Endothelial cell of umbilical vein (primary cell): ENCODE data around the gene AQP12A. TPM values are rescaled to one million over a fixed set of nuclear protein-coding genes. Genes with fewer than 3 reads are reported as not detected.

ENCODE experiments used
- BruUV-seq: library from RNA; stranded (reverse); fragments of 400-500 nt; replicated peaks from 2 replicates; lab custom pipeline; 2021; lab: Mats Ljungman, UMichigan
- CTCF ChIA-PET: fragments of 300-600, 350-600 bp; sonication (Branson Sonifier 250); formaldehyde crosslinking; loops from one replicate; lab custom pipeline; 2021; ENCODE audit warnings: antibody characterized with exemption, inconsistent platforms; lab: Charles Lee
- POLR2A ChIA-PET: fragments of 300-600, 350-600 bp; sonication (Branson Sonifier 250); formaldehyde crosslinking; loops from one replicate; lab custom pipeline; 2021; ENCODE audit warnings: antibody characterized with exemption, inconsistent platforms; lab: Charles Lee
- DNase-seq: peaks from one replicate; pipeline ENCODE4 v3.0.0-alpha.2; 2011; ENCODE audit warnings: low read depth, low spot score
- FAIRE-seq: peaks from 2 replicates; lab custom pipeline; 2011; peaks lifted over from hg19 to GRCh38; lab: Jason Lieb, UNC
- H2AFZ ChIP-seq: 2 replicates; pipeline ENCODE4 v1.6.0; 2012; ENCODE audit warnings: low read depth, low read length, control low read depth, inconsistent platforms
- H3K27ac ChIP-seq: 2 replicates; pipeline ENCODE4 v1.5.1; 2011; ENCODE audit warnings: low read depth, mild to moderate bottlenecking, control low read depth, low read length, moderate library complexity; ENCODE audit not compliant: insufficient read depth
- H3K27me3 ChIP-seq, 2 experiments: 2 replicates each; pipeline versions ENCODE4 v1.6.0 to v1.6.1; 2011; ENCODE audit warnings: low read length in 2 of 2, mixed read lengths in 1 of 2; ENCODE audit not compliant: control insufficient read depth in 2 of 2, insufficient read depth in 2 of 2
- H3K36me3 ChIP-seq, 2 experiments: 2 replicates in 1 of 2; 3 replicates in 1 of 2; pipeline ENCODE4 v1.5.1; 2011; ENCODE audit warnings: low read length in 2 of 2, mild to moderate bottlenecking in 1 of 2, moderate library complexity in 1 of 2; ENCODE audit not compliant: control insufficient read depth in 2 of 2, insufficient read depth in 2 of 2; ENCODE audit errors: extremely low read depth in 1 of 2
- H3K4me1 ChIP-seq: 3 replicates; pipeline ENCODE4 v1.5.1; 2011; ENCODE audit warnings: mild to moderate bottlenecking, low read length; ENCODE audit not compliant: control insufficient read depth, insufficient read depth; ENCODE audit errors: extremely low read depth
- H3K4me2 ChIP-seq: 2 replicates; pipeline ENCODE4 v1.6.1; 2011; ENCODE audit warnings: low read length, control low read depth, mixed read lengths; ENCODE audit not compliant: insufficient read depth
- H3K4me3 ChIP-seq, 3 experiments: fragments of 200-600 bp in 1 of 3; sonication (generic), shearing (Covaris generic) in 1 of 3; replicated peaks in 1 of 3; 2 replicates each; pipeline ENCODE4 v1.5.1; 2011 to 2016; ENCODE audit warnings: control low read depth in 3 of 3, low read length in 3 of 3, mild to moderate bottlenecking in 2 of 3, inconsistent platforms in 1 of 3, low read depth in 1 of 3, moderate library complexity in 1 of 3; ENCODE audit not compliant: insufficient read depth in 1 of 3
- H3K79me2 ChIP-seq: 2 replicates; pipeline ENCODE4 v1.6.0; 2012; ENCODE audit warnings: low read length, inconsistent platforms; ENCODE audit not compliant: control insufficient read depth, insufficient read depth
- H3K9ac ChIP-seq: replicated peaks from 2 replicates; pipeline ENCODE3; 2011; ENCODE audit warnings: low read length, control low read depth; ENCODE audit not compliant: insufficient read depth; ENCODE audit errors: extremely low read depth
- H3K9me1 ChIP-seq: replicated peaks from 3 replicates; pipeline ENCODE4 v1.6.0; 2011; ENCODE audit warnings: mild to moderate bottlenecking, low read length; ENCODE audit not compliant: control insufficient read depth, insufficient read depth; ENCODE audit errors: extremely low read depth
- H3K9me3 ChIP-seq: replicated peaks from 2 replicates; pipeline ENCODE4 v1.5.1; 2012; ENCODE audit warnings: low read length, inconsistent platforms; ENCODE audit not compliant: control insufficient read depth, insufficient read depth
- H4K20me1 ChIP-seq: replicated peaks from 2 replicates; pipeline ENCODE3; 2011; ENCODE audit warnings: mild to moderate bottlenecking, low read length; ENCODE audit not compliant: control insufficient read depth, insufficient read depth; ENCODE audit errors: extremely low read depth
- CTCF ChIP-seq, 2 donors: IDR thresholded peaks; 1 replicate in 1 of 2; 2 replicates in 1 of 2; pipeline ENCODE4 v1.5.1; 2011; ENCODE audit warnings: low read length in 2 of 2, mild to moderate bottlenecking in 2 of 2, moderate library complexity in 2 of 2, control low read depth in 1 of 2, inconsistent platforms in 1 of 2, low read depth in 1 of 2; ENCODE audit not compliant: insufficient read depth in 1 of 2; ENCODE audit errors: extremely low read depth in 1 of 2
- FOS ChIP-seq: IDR thresholded peaks from 2 replicates; pipeline ENCODE4 v1.6.1; 2011; ENCODE audit warnings: mild to moderate bottlenecking, low read length, moderate library complexity, borderline replicate concordance; ENCODE audit not compliant: insufficient read depth
- GATA2 ChIP-seq: IDR thresholded peaks from 2 replicates; pipeline ENCODE4 v1.7.0; 2011; ENCODE audit warnings: low read depth, mild to moderate bottlenecking, moderate library complexity, mixed read lengths, low read length; ENCODE audit not compliant: insufficient read length, insufficient read depth
- MAX ChIP-seq: IDR thresholded peaks from 2 replicates; pipeline ENCODE4 v1.6.1; 2011; ENCODE audit not compliant: insufficient read depth, insufficient read length
- MYC ChIP-seq: IDR thresholded peaks from one replicate; pipeline ENCODE4 v1.6.1; 2011; ENCODE audit warnings: mild to moderate bottlenecking, low read depth, low read length
- dilution Hi-C: fragments of 300-500 bp; cut with MboI; formaldehyde crosslinking; loops from one replicate; pipeline ENCODE4 v1.15.0; 2019; ENCODE audit warnings: low sequenced_read_pairs; ENCODE audit not compliant: extremely low pct_ligation_motif_present
- intact Hi-C: fragments of 100-400 bp; cut with micrococcal nuclease; formaldehyde crosslinking; loops from one replicate; pipeline ENCODE4 v1.10.0; 2022
- polyA plus RNA-seq, 4 experiments: library from polyadenylated mRNA; depleted of rRNA in 3 of 4; stranded (reverse) in 3 of 4; unstranded in 1 of 4; fragments of >200 nt; gene quantifications; 2 replicates each; pipeline versions ENCODE4 v1.2.1 to v1.2.3, GENCODE V29; 2011 to 2012; ENCODE audit warnings: missing spikeins in 1 of 4
- total RNA-seq: library from RNA; stranded (reverse); gene quantifications from 2 replicates; pipeline ENCODE4 v1.2.3, GENCODE V29; 2021

Gene AQP12A
- total and polyA plus RNA-seq, 2 donors (not counting 3 experiments of a cell fraction or from before 2014, with no cell fraction given) = not detected

- FAIRE-seq = no peak
- Histone ChIP-seq H3K9me1 (no peaks in the 10 kb centered on the region), H3K27ac (no peak overlapping the region), H3K36me3 (no peaks in the 10 kb centered on the region), H3K27me3 (no peaks in the 10 kb centered on the region), H3K9ac (no peak overlapping the region), H3K4me2 (no peak overlapping the region), H2AFZ (no peak overlapping the region), H3K79me2 (no peaks in the 10 kb centered on the region), H3K9me3 (no peaks in the 10 kb centered on the region), H3K4me3 (no peak overlapping the region), H4K20me1 (no peaks in the 10 kb centered on the region), H3K4me1 (no peaks in the 10 kb centered on the region)
- TF ChIP-seq FOS = no peak
- TF ChIP-seq CTCF (IDR thresholded peaks at IDR 0.05; ENCODE audit: extremely low read depth in 1 of 2, insufficient read depth in 1 of 2, low read depth in 1 of 2, low read length in 2 of 2) = no peak
- no peak for TF ChIP-seq GATA2
- no peak for TF ChIP-seq MAX
- TF ChIP-seq MYC = no peak
- intact Hi-C loops = no loop called here
- ChIA-PET POLR2A (no interaction called here), CTCF (no interaction called here)
- no TSS peak for BruUV-seq
- no peak for DNase-seq
- dilution Hi-C loops = no loop called here
Observed at GRCh38 chr2:240714747-240715725, 23.4 kb downstream of the AQP12A start.
